Measurements from ENCODE around the gene ZNF638.

DNA sequence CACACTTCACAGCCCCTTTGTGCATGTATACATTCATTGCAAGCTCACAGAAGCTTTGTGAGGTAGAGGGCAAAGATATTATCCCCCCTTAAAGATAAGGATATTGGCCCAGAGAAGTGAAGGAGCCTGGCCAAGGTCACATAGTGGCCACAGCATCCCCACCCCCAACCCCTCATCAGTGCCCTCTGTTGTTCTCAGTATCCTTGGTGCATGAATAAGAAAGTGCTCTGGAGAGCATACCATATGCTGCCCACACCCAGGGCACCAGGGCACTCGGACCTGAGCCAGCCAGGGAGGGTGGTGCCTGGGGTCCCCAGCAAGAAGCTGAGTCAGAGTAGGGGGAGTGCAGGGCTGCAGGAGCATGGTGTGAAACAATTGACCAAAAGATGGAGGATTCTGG is 125.0 kb downstream of the ZNF638 start:
- TF ChIP-seq, protein P1, sequence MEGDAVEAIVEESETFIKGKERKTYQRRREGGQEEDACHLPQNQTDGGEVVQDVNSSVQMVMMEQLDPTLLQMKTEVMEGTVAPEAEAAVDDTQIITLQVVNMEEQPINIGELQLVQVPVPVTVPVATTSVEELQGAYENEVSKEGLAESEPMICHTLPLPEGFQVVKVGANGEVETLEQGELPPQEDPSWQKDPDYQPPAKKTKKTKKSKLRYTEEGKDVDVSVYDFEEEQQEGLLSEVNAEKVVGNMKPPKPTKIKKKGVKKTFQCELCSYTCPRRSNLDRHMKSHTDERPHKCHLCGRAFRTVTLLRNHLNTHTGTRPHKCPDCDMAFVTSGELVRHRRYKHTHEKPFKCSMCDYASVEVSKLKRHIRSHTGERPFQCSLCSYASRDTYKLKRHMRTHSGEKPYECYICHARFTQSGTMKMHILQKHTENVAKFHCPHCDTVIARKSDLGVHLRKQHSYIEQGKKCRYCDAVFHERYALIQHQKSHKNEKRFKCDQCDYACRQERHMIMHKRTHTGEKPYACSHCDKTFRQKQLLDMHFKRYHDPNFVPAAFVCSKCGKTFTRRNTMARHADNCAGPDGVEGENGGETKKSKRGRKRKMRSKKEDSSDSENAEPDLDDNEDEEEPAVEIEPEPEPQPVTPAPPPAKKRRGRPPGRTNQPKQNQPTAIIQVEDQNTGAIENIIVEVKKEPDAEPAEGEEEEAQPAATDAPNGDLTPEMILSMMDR (IDR thresholded peaks at IDR 0.05) = no peak
- TF ChIP-seq, protein P2, sequence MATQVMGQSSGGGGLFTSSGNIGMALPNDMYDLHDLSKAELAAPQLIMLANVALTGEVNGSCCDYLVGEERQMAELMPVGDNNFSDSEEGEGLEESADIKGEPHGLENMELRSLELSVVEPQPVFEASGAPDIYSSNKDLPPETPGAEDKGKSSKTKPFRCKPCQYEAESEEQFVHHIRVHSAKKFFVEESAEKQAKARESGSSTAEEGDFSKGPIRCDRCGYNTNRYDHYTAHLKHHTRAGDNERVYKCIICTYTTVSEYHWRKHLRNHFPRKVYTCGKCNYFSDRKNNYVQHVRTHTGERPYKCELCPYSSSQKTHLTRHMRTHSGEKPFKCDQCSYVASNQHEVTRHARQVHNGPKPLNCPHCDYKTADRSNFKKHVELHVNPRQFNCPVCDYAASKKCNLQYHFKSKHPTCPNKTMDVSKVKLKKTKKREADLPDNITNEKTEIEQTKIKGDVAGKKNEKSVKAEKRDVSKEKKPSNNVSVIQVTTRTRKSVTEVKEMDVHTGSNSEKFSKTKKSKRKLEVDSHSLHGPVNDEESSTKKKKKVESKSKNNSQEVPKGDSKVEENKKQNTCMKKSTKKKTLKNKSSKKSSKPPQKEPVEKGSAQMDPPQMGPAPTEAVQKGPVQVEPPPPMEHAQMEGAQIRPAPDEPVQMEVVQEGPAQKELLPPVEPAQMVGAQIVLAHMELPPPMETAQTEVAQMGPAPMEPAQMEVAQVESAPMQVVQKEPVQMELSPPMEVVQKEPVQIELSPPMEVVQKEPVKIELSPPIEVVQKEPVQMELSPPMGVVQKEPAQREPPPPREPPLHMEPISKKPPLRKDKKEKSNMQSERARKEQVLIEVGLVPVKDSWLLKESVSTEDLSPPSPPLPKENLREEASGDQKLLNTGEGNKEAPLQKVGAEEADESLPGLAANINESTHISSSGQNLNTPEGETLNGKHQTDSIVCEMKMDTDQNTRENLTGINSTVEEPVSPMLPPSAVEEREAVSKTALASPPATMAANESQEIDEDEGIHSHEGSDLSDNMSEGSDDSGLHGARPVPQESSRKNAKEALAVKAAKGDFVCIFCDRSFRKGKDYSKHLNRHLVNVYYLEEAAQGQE (IDR thresholded peaks at IDR 0.05; ENCODE audit: insufficient read depth in 1 of 2, low read depth in 2 of 2, low read length in 1 of 2) = no peak

All from Panc1 (cell line).